Measurements from ENCODE around the gene DUSP5. TPM values are rescaled to one million over a fixed set of nuclear protein-coding genes. Genes with fewer than 3 reads are reported as not detected.

DUSP5 gene
- total and polyA plus RNA-seq, 2 experiments from 2014 or later: 49.6 to 60.7 TPM

DNA sequence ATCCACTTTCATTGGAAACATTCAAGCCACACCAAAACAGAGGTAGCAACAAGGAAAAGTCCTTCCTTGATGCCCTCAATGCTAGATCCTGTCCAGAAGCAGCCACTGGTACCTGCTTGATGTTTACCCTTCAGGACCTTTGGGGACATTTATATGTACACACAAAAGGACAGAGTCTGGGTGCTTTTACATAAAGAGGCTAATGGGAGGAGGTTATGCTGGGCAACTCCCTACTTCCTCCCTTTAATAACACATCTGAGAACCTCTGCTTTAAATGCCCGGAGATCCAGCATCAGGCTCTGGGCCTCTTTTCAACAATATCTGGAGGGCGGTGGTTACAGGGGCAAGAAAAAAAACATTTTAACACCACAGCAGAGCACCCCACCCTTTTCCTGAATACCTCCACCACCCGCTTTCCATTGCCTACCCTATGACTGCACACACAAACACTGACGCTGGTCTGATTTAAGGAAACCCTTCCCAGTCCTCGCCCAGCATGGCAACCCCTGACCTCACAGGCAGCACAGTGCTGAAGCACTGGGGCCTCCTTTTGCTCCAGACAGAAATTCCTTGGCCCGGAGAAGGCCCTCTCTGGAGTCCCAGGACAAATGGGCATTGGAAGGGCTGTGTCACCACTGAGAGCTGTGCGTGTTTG is 39.3 kb upstream of the DUSP5 start:
- no peak overlapping the region for H2AFZ ChIP-seq
- no peaks in the 10 kb centered on the region for H3K9me2 ChIP-seq (replicated peaks; ENCODE audit: insufficient read depth)
- no peak for DNase-seq (ENCODE audit: low spot score)
- no peaks in the 10 kb centered on the region for H3K79me2 ChIP-seq
- no peak overlapping the region for H3K4me2 ChIP-seq
- no peaks in the 10 kb centered on the region for H3K4me1 ChIP-seq (ENCODE audit: insufficient read depth)
- no peaks in the 10 kb centered on the region for H3K36me3 ChIP-seq (replicated peaks; ENCODE audit: insufficient read depth, low read depth)
- H3K27ac ChIP-seq: no peak overlapping the region
- H3K4me3 ChIP-seq: no peak overlapping the region
- H4K20me1 ChIP-seq (ENCODE audit: insufficient read depth, poor library complexity, severe bottlenecking): no peaks in the 10 kb centered on the region
- 88% methylated on average over 7 of the region's 7 CpGs for WGBS (ENCODE audit: low lambda C conversion rate, missing lambda C conversion rate)
- no peaks in the 10 kb centered on the region for H3K9me3 ChIP-seq (ENCODE audit: low read depth)
- TF ChIP-seq EZH2 (IDR thresholded peaks at IDR 0.05; ENCODE audit: borderline replicate concordance) (no peak), EZH2phosphoT487 (IDR thresholded peaks at IDR 0.05; ENCODE audit: low read depth, severe bottlenecking, unreplicated experiment) (no peak)
- TF ChIP-seq, protein P1, sequence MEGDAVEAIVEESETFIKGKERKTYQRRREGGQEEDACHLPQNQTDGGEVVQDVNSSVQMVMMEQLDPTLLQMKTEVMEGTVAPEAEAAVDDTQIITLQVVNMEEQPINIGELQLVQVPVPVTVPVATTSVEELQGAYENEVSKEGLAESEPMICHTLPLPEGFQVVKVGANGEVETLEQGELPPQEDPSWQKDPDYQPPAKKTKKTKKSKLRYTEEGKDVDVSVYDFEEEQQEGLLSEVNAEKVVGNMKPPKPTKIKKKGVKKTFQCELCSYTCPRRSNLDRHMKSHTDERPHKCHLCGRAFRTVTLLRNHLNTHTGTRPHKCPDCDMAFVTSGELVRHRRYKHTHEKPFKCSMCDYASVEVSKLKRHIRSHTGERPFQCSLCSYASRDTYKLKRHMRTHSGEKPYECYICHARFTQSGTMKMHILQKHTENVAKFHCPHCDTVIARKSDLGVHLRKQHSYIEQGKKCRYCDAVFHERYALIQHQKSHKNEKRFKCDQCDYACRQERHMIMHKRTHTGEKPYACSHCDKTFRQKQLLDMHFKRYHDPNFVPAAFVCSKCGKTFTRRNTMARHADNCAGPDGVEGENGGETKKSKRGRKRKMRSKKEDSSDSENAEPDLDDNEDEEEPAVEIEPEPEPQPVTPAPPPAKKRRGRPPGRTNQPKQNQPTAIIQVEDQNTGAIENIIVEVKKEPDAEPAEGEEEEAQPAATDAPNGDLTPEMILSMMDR (IDR thresholded peaks at IDR 0.05; ENCODE audit: poor library complexity): no peak
- no peaks in the 10 kb centered on the region for H3K27me3 ChIP-seq

DNA sequence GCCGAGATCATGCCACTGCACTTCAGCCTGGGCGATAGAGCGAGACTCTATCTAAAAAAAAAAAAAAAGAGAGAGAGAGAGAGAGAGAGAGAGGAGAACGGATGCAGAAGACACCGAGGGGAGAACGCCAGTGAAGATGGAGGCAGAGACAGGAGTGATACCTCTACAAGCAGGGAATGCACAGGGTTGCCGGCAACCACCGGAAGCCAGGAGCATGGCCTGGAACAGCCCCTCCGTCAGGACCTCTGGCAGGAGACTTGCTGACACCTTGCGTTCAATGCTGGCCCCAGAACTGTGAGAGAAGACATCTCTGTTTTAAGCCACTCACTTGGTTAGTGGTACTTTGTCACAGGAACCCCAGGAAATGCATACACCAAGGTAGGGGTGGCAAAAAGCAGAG is 38.1 kb upstream of the DUSP5 start:
- no peaks in the 10 kb centered on the region for H3K9me2 ChIP-seq (replicated peaks; ENCODE audit: insufficient read depth)
- TF ChIP-seq, protein P1 (IDR thresholded peaks at IDR 0.05; ENCODE audit: poor library complexity): no peak
- TF ChIP-seq EZH2phosphoT487 (IDR thresholded peaks at IDR 0.05; ENCODE audit: low read depth, severe bottlenecking, unreplicated experiment): no peak
- TF ChIP-seq EZH2 (IDR thresholded peaks at IDR 0.05; ENCODE audit: borderline replicate concordance): no peak
- H3K4me2 ChIP-seq: no peak overlapping the region
- H3K9me3 ChIP-seq (ENCODE audit: low read depth): no peaks in the 10 kb centered on the region
- no peak overlapping the region for H3K27ac ChIP-seq
- no peaks in the 10 kb centered on the region for H3K36me3 ChIP-seq (replicated peaks; ENCODE audit: insufficient read depth, low read depth)
- no peaks in the 10 kb centered on the region for H3K27me3 ChIP-seq
- WGBS (ENCODE audit: low lambda C conversion rate, missing lambda C conversion rate): 95% methylated on average over 5 of the region's 10 CpGs
- no peaks in the 10 kb centered on the region for H3K79me2 ChIP-seq
- DNase-seq (ENCODE audit: low spot score): no peak
- no peaks in the 10 kb centered on the region for H4K20me1 ChIP-seq (ENCODE audit: insufficient read depth, poor library complexity, severe bottlenecking)
- no peak overlapping the region for H3K4me3 ChIP-seq
- H2AFZ ChIP-seq: no peak overlapping the region
- no peaks in the 10 kb centered on the region for H3K4me1 ChIP-seq (ENCODE audit: insufficient read depth)

DNA sequence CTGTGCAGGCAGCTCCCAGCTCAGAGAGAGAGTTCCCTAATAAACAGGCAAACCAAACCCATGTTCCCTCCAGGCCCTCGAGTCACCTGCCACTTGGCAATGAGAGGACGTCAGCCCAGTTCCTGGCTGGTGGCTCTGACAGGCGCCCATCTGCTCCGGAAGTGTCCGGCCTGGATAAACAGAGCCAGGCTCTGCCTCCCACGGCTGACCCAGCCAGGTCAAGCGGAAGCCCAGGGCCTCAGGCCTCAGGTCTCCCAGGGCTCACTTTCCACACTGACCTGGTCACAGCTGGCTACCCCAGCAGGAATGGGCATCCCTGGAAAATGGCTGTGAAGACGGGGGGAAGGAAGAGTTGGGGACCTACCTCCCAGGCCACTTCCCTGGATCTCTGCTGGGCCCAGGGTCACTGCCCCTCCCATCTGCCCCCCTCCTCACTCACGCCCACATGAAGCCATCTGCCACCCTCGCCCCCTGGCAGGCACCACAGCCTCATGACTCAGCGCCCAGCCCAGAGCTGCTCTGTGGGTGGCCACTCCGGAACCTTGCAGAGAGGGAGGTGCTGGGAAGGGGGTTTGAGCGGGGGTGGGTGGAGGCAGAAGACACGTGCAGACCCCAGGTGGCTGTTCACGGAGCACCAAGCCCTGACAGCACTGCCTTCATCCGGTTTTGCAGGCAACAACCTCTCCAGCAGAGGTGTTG is 37.4 kb upstream of the DUSP5 start:
- Histone ChIP-seq H3K27ac (no peak overlapping the region), H2AFZ (no peak overlapping the region), H3K36me3 (replicated peaks; ENCODE audit: insufficient read depth, low read depth) (no peaks in the 10 kb centered on the region), H3K79me2 (no peaks in the 10 kb centered on the region), H3K9me2 (replicated peaks; ENCODE audit: insufficient read depth) (no peaks in the 10 kb centered on the region), H3K4me1 (ENCODE audit: insufficient read depth) (no peaks in the 10 kb centered on the region), H3K4me3 (no peak overlapping the region), H3K9me3 (ENCODE audit: low read depth) (no peaks in the 10 kb centered on the region), H3K27me3 (no peaks in the 10 kb centered on the region), H3K4me2 (no peak overlapping the region), H4K20me1 (ENCODE audit: insufficient read depth, poor library complexity, severe bottlenecking) (no peaks in the 10 kb centered on the region)
- no peak for TF ChIP-seq EZH2 (IDR thresholded peaks at IDR 0.05; ENCODE audit: borderline replicate concordance)
- TF ChIP-seq EZH2phosphoT487 (IDR thresholded peaks at IDR 0.05; ENCODE audit: low read depth, severe bottlenecking, unreplicated experiment): no peak
- TF ChIP-seq, protein P1 (IDR thresholded peaks at IDR 0.05; ENCODE audit: poor library complexity): no peak
- DNase-seq (ENCODE audit: low spot score): no peak
- 80% methylated on average over 12 of the region's 16 CpGs for WGBS (ENCODE audit: low lambda C conversion rate, missing lambda C conversion rate)
